Progenitor cell of endocrine pancreas (in vitro differentiated cells): ENCODE results near the gene AGFG1. TPM values are rescaled to one million over a fixed set of nuclear protein-coding genes. Genes with fewer than 3 reads are reported as not detected.

ENCODE experiments used
- DNase-seq: peaks from one replicate; pipeline ENCODE4 v3.0.0; 2021; ENCODE audit warnings: low spot score; ENCODE audit not compliant: unreplicated experiment
- H3K27ac Mint-ChIP-seq: 2 replicates; pipeline ENCODE4 v1.8.0; 2021; ENCODE audit warnings: mild to moderate bottlenecking, moderate library complexity, mixed read lengths
- H3K27me3 Mint-ChIP-seq: 2 replicates; pipeline ENCODE4 v1.8.0; 2021; ENCODE audit warnings: mixed read lengths
- H3K36me3 Mint-ChIP-seq: 2 replicates; pipeline ENCODE4 v1.8.0; 2022; ENCODE audit warnings: mixed read lengths; ENCODE audit not compliant: insufficient read depth
- H3K4me1 Mint-ChIP-seq: 2 replicates; pipeline ENCODE4 v1.8.0; 2021; ENCODE audit warnings: low read depth, mixed read lengths
- H3K4me3 Mint-ChIP-seq: 2 replicates; pipeline ENCODE4 v1.8.0; 2021; ENCODE audit warnings: low read depth, mild to moderate bottlenecking, moderate library complexity, mixed read lengths
- H3K9me3 Mint-ChIP-seq: 2 replicates; pipeline ENCODE4 v1.8.0; 2021; ENCODE audit warnings: low read depth, mixed read lengths
- total RNA-seq: library from RNA; stranded (reverse); gene quantifications from 2 replicates; pipeline ENCODE4 v1.2.1, GENCODE V29; 2021
- TF ChIP-seq, protein P1 (sequence below): fragments of 200-600 bp; sonication (generic); IDR thresholded peaks from one replicate; pipeline ENCODE4 v1.5.0; 2021; ENCODE audit warnings: antibody characterized with exemption, mild to moderate bottlenecking; ENCODE audit not compliant: unreplicated experiment

AGFG1 gene
- total RNA-seq, 1 donor from 2014 or later = 74.5 TPM

DNA sequence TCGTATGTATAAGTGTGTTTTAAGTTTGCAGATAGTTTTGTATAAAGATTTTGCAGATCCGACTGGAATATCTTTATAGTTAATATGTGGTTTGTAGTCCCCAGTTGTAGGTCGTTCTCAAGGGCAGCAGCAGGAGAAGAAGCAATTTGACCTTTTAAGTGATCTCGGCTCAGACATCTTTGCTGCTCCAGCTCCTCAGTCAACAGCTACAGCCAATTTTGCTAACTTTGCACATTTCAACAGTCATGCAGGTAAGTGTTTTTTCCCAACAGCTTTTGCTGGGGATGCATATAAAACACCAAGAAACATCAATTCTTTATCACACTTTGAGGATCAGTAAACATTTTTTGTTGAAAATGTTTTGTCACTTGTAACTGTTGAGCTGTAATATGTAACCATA lies 52.7 kb downstream of the AGFG1 start:
- Mint-ChIP-seq H3K27ac (no peak overlapping the region), H3K4me1 (peaks cover 6% of the 10 kb centered on the region), H3K4me3 (no peak overlapping the region), H3K36me3 (peaks cover 13% of the 10 kb centered on the region), H3K9me3 (no peaks in the 10 kb centered on the region), H3K27me3 (no peaks in the 10 kb centered on the region)
- TF ChIP-seq, protein P1, sequence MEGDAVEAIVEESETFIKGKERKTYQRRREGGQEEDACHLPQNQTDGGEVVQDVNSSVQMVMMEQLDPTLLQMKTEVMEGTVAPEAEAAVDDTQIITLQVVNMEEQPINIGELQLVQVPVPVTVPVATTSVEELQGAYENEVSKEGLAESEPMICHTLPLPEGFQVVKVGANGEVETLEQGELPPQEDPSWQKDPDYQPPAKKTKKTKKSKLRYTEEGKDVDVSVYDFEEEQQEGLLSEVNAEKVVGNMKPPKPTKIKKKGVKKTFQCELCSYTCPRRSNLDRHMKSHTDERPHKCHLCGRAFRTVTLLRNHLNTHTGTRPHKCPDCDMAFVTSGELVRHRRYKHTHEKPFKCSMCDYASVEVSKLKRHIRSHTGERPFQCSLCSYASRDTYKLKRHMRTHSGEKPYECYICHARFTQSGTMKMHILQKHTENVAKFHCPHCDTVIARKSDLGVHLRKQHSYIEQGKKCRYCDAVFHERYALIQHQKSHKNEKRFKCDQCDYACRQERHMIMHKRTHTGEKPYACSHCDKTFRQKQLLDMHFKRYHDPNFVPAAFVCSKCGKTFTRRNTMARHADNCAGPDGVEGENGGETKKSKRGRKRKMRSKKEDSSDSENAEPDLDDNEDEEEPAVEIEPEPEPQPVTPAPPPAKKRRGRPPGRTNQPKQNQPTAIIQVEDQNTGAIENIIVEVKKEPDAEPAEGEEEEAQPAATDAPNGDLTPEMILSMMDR = no peak
- DNase-seq = no peak

- DNase-seq = no peak
Measured at GRCh38 chr2:227527351-227527750, 55.4 kb downstream of the AGFG1 start.

GRCh38 chr2:227528803-227529202 lies 56.8 kb downstream of the AGFG1 start:
- no peaks in the 10 kb centered on the region for H3K4me1 Mint-ChIP-seq
- H3K27me3 Mint-ChIP-seq = no peaks in the 10 kb centered on the region
- H3K9me3 Mint-ChIP-seq = no peaks in the 10 kb centered on the region

More at GRCh38 chr2:227527351-227527750, 55.4 kb downstream of the AGFG1 start:
- Mint-ChIP-seq H3K9me3 (no peaks in the 10 kb centered on the region), H3K4me3 (no peak overlapping the region), H3K27ac (no peak overlapping the region), H3K36me3 (peaks cover 17% of the 10 kb centered on the region), H3K4me1 (no peaks in the 10 kb centered on the region), H3K27me3 (no peaks in the 10 kb centered on the region)
- TF ChIP-seq, protein P1 = no peak

GRCh38 chr2:227529871-227530270 lies 57.9 kb downstream of the AGFG1 start:
- Mint-ChIP-seq H3K36me3 (peaks cover 15% of the 10 kb centered on the region), H3K4me1 (no peaks in the 10 kb centered on the region), H3K9me3 (no peaks in the 10 kb centered on the region), H3K4me3 (no peak overlapping the region), H3K27me3 (no peaks in the 10 kb centered on the region), H3K27ac (no peak overlapping the region)
- no peak for DNase-seq
- TF ChIP-seq, protein P1 = no peak

More at GRCh38 chr2:227528803-227529202, 56.8 kb downstream of the AGFG1 start:
- no peak overlapping the region for H3K27ac Mint-ChIP-seq
- TF ChIP-seq, protein P1 = no peak
- no peak overlapping the region for H3K4me3 Mint-ChIP-seq
- no peak for DNase-seq
- H3K36me3 Mint-ChIP-seq = peaks cover 22% of the 10 kb centered on the region

GRCh38 chr2:227534714-227535113 lies 62.8 kb downstream of the AGFG1 start:
- peaks cover 31% of the 10 kb centered on the region for H3K36me3 Mint-ChIP-seq
- no peak overlapping the region for H3K4me3 Mint-ChIP-seq
- no peaks in the 10 kb centered on the region for H3K4me1 Mint-ChIP-seq

More at GRCh38 chr2:227534714-227535113, 62.8 kb downstream of the AGFG1 start:
- H3K9me3 Mint-ChIP-seq = no peaks in the 10 kb centered on the region
- no peaks in the 10 kb centered on the region for H3K27me3 Mint-ChIP-seq
- TF ChIP-seq, protein P1 = no peak
- H3K27ac Mint-ChIP-seq = no peak overlapping the region
- DNase-seq = no peak
